Activated T-cell treated with anti-CD3 and anti-CD28 coated beads for 4 hours (primary cell): ENCODE data around the gene UQCRQ.
A peak's percentile ranks its signal among the peaks of the same experiment; 100 is the strongest.

ENCODE experiments used
- DNase-seq: peaks from one replicate; pipeline ENCODE4 v3.0.0-alpha.2; 2020

UQCRQ gene

GRCh38 chr5:132866342-132867045 is at the start of gene UQCRQ, which contains the start of gene GDF9:
Gene UQCRQ, plus strand, starts transcription at chr5:132866642. Its CDS starts 240 bp downstream, at chr5:132866882.
Gene GDF9, minus strand, starts transcription at chr5:132866469. Its CDS starts 1,936 bp downstream, at chr5:132864533.
- peak; percentile 85 for DNase-seq

- no peak for DNase-seq
These were observed 49.4 kb upstream of the UQCRQ start for GRCh38 chr5:132817011-132817410.

DNA sequence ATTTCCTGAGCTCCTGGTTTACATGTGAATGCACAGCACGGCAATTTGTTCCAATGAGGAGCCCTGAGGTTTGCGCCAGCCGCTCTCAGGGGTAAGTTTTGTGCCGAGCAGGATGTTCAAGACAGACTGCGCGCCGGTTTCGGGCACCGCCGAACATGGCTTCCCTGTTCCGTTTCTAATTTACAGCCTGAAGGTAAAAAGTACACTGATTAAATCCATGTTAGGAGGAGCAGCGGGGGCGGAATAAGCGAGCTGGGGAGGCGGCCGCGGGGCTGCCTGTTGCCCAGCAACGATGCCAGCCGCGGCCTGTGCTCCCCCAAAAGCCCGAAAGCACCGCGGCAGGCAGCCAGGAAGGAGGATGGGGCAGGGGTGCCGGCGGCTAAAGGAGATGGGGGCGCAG is 47.0 kb upstream of the UQCRQ start:
- DNase-seq, result no peak

DNA sequence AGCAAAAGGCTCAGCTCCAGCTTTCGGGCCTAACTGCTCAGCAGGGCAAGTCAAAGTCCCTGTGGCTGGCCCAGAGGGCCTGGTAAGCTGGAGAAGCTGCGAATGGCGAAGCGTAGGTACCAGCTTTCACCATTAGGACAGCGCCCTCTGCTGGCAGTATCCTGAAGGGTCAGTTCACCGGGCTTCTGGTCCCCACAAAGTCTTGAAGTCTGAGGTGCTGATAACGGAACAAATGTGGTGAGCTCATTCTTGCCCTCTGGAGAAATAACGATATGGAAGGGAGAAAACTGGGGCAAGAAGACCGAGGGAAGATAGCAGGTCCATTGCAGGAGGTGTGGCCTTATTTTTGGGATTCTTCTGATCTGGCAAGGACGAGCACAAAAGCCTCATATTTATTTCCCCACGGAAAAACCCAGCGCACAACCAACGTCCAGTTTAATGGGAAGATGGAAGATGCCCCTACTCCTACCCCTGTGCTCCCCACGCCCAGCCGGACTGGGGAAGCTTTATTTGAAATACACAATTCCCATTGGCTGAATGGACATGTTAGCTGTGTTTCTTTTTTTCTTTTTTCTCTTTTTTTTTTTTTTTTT is 46.2 kb upstream of the UQCRQ start:
- DNase-seq, result peak; percentile 86

- DNase-seq, result no peak
These were observed 45.1 kb upstream of the UQCRQ start for GRCh38 chr5:132821350-132821749.

DNA sequence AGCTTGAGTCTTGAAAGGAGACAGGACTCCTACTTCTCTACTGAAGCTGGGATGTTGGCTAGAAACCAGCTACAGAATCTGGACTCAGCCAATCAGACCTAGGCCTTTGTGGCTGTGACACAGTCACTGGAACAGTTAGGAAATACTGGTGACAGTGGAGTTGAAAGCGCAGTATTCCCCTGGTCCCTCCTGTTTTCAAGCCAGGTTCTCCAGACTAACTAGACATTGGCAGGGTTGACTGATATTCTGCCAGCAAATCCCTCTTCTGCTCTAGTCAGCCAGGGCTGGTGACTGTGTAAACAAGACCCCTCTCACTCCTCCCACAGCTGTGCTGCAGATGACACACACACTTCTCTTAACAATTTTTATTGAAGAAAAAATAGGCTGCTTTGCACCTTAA is 44.7 kb upstream of the UQCRQ start:
- DNase-seq, result no peak

- DNase-seq, result no peak
These were observed 43.6 kb upstream of the UQCRQ start for GRCh38 chr5:132822650-132823480.

DNA sequence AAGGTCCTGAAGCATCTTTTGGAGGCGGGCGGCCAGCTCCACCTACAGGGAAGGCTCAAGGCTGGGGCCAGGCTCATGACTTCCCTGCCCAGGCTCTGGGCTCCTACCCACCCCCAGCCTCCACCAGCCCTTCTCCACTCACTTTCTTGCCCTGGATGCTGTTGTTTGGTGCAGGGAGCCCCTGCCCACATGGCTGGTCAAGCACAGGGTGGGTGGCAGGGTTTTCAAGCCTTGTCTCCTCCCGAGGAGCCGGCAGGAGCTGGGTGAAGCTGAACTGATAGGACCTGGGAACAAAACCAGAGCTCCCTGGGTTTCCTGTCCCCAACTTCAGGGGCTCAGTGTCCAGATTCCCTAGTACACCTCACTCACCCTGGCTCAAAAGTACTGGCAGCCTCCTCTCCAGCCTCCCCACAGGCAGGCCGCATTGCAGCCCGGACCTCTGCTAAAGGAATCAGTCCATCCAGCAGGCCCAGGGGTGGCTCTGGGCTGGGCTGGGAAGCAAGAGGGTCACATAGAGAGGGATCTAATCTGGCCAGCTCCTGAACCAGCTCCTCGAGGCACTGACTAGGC is 42.9 kb upstream of the UQCRQ start:
- DNase-seq, result no peak

GRCh38 chr5:132824426-132824825 is 42.0 kb upstream of the UQCRQ start:
- no peak for DNase-seq

DNA sequence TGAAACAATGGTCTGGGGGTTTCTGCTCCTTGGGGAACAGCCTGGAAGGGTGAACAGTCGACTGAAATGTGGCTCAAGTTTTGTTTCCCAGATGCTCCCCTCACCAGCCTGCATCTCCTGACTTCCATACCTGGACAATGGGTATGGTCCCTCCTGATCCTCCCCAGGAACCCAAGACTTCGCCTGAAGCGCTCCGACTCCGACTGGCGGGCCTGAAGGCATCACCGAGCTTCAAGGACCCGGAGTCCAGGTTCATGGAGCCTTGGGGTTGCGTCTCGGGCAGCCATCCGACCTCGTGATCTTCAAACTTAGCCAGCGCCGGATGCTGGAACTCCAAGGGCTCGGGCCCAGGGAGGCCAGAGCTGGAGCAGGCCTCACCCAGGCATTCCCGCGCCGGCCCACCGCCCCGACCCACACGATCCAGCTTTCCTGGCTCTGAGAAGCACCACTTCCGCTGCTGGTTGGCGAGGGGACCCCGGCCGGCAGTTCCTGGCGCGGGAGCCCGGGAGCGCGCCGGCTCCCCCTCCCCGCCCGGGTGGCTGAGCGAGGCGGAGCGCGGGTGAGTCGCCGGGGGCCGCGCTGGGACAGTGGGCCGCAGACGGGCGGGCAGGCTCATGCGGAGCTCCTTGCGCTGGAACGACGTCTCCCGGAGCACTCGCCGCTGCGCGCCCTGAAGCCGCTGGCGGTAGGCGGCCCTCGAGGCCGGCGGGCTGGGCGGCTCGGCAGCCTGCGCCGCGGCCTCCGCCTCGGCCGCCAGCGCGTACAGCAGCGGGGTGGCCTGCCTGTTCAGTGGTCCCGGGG is 41.2 kb upstream of the UQCRQ start:
- DNase-seq, result no peak

DNA sequence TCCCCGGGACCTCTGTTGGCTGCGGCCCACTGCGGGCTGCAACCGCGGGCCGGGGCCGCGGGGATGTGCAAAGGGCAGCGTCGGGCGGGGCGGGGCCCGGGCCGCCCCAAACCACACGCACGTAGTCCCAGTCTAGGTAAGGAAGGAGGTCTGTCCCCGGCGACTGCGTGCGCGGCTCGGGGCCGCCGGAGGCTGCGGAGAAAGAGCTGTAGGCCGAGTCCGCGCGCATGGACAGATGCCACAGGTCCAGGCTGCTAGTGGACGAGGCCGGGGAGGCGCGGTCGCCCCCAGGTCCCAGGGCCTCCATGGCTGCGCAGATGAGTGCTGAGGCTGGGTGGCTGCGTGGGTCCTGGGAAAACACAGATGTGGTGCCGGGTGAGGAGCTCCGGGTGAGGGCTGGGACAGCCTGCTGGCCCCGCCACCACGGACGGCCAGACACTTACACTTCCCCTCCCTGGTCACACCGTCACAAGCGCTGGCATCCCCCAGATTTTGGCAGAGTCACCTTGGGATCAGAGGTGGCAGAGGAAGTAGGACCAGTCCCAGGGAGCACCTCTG is 40.5 kb upstream of the UQCRQ start:
- DNase-seq, result no peak

DNA sequence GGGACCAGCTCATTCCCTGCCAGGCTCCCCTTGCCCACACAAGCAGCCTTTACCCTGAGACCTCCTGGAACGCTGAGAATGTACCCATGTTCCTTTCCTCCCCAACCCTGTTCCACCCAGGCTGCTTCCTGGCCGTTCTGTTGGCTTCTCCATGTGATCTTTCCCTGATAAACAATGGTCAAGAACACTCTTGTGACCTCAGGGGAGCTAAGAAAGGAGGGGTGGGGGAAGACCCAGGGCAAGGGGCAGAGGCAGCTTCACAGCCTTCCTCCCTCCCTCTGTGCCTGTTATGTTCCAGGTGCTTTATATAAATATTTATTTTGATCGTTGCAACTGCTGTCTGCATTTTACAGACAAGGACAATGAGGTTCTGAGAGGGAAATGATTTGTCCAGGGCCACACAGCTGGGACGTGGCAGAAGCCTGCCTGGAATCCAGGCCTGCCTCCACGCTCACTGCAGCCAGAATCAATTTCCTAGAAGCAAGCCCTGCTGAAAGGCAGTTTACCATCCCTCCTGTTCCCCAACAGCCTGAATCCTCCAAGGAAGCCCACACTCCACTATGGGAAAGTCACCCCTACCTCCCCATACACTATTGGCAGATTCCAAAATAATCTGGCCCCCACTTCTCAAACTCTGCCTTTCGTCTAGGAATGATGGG is 39.9 kb upstream of the UQCRQ start:
- DNase-seq, result no peak

- no peak for DNase-seq
These were observed 38.3 kb upstream of the UQCRQ start for GRCh38 chr5:132827943-132828673.

DNA sequence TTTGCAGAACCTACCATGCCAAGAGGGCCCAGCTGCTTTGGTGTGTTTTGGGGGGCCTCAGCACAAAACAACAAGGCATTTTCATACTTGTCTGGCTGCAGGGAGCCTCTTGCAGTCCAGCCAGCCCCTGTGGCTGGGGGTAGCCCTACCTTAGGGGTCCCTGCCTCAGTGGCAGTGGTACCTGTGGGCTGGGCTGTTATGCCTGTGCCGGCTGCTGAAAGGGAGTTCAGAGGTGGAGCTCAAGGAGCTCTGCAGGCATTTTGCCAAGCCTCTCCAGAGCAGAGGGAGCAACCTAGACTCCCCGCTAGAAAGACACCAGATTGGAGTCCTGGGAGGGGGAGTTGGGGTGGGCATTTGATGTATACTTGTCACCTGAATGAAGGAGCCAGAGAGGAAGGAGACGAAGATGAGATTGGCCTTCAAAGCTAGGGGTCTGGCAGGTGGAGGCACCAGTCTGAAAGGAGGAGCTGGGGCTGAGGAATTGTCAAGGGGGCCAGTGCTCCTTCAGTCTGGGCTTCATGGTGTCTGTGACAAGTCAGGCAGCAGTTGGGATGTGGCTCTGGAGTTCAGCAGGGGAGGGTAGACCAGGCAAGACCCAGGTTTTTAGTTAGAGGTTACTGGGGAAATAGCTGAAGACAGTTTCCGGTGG is 37.5 kb upstream of the UQCRQ start:
- no peak for DNase-seq

- DNase-seq, result peak; percentile 56
These were observed 36.6 kb upstream of the UQCRQ start for GRCh38 chr5:132829742-132830435.

DNA sequence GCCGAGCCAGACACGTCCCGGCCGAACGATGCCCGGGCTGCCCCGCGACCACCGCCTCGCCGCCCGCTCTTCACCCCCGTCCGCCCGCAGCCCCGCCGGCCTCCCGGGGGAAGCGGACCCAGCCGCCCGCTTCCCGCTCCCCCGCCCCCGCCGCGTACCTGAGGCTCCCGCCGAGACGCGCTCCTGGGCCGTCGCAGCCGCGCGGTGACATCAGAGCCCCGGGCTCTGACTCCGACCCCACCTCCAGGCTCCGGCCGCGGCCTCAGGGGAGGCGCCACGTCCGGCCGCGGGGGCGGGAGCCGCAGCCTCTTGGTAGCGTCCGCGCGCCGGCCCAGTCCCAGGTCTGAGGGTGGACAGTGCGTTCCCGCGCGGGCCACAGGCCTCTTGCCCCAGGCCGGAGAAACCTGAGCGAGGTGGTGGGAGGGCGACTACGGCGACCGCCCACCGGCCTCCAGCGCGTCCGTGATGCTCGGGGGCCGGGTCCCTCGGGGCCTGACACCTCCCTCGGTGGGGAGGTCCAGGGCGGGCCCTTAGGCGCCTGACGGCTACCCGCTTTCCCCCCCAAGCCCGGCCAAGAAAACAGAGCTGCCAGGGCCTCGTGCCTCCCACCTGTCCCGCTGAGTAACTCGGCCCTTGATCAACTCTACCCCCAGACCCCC is 35.9 kb upstream of the UQCRQ start, which contains the start of gene SHROOM1:
Gene SHROOM1, minus strand, starts transcription at position 212 of the 659 bp plus-strand sequence. CDS start 4,507 bp downstream, outside the sequence.
- DNase-seq, result no peak

DNA sequence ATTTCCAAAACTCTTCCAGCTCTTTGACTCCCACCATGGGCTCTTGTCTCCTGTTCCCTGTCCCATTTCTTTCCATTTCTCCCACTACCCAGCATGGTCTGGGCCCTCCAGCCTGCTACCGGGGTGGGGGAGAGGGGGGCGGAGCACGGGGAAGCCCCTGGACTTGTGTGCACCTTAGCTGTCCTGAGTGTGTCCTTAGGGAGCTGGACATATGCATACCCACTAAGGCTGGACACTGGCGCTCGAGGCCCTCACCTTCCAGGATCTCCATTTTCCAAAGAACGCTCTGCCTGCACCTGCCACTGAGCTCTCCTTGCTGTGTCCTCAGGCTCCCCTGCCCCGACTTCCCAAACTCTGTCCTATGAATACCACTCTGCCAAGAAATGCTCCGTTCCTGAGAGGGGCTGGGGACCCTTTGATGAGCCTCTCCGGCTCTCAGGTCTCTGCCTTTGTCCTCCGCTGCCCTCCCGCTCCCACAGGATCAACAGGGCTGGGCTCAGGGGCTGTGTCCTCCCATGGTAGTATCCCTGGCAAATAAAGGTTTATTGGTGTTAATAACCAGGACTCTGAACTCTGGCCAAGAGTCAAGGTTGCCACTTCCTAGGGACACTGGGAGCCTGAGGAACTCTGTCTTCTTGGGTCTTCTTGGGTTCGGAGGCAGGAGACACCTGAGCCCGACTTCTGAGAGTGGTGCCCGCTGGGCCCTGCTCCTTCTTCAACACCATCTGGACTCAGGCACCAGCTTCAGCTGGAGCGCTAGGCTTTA is 35.2 kb upstream of the UQCRQ start:
- no peak for DNase-seq

DNA sequence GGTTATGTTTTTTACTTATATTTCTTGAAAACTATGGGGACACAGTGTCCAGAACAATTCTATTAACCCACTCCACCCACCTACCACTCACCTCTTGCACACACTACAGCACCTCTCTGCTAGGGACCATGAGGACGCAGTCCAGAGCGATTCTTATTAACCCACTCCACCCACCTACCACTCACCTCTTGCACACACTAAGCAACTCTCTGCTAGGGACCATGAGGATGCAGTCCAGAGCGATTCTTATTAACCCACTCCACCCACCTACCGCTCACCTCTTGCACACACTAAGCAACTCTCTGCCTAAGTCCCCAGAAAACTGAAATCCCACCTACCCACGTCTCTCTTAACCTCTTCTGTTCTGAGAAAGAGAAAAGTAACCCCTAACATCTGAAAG is 33.8 kb upstream of the UQCRQ start:
- no peak for DNase-seq
